ENCODE measurements around the gene TCF25. TPM values are rescaled to one million over a fixed set of nuclear protein-coding genes. Genes with fewer than 3 reads are reported as not detected.

TCF25 gene
- total and polyA plus RNA-seq, 5 donors, result 73.5 to 137 (median 101) TPM

GRCh38 chr16:89953671-89954406, 80.4 kb downstream of the TCF25 start:
- Histone ChIP-seq H3K27ac (ENCODE audit: low read length) (no peak overlapping the region), H3K4me3 (ENCODE audit: low read length) (no peak overlapping the region), H3K4me1 (ENCODE audit: control insufficient read depth, insufficient read depth, low read length) (peaks cover 2% of the 10 kb centered on the region), H3K27me3 (ENCODE audit: control insufficient read depth, insufficient read depth) (no peaks in the 10 kb centered on the region), H3K9me3 (ENCODE audit: control insufficient read depth, low read length) (no peaks in the 10 kb centered on the region)
- WGBS, result 93% methylated on average over 11 of the region's 11 CpGs
- ATAC-seq, result no peak
- intact Hi-C loops (cut with DNase I), result no loop called here
- DNase-seq, result no peak

GRCh38 chr16:89954462-89954861, 81.1 kb downstream of the TCF25 start:
- no peak overlapping the region for H3K4me3 ChIP-seq (ENCODE audit: low read length)
- H3K9me3 ChIP-seq (ENCODE audit: control insufficient read depth, low read length), result no peaks in the 10 kb centered on the region
- no peak overlapping the region for H3K27ac ChIP-seq (ENCODE audit: low read length)
- intact Hi-C loops (cut with DNase I), result no loop called here
- no peaks in the 10 kb centered on the region for H3K4me1 ChIP-seq (ENCODE audit: control insufficient read depth, insufficient read depth, low read length)
- no peak for ATAC-seq
- H3K27me3 ChIP-seq (ENCODE audit: control insufficient read depth, insufficient read depth), result no peaks in the 10 kb centered on the region
- no peak for DNase-seq
- 92% methylated on average over 15 of the region's 15 CpGs for WGBS

GRCh38 chr16:89955001-89955685, 81.8 kb downstream of the TCF25 start:
- no peaks in the 10 kb centered on the region for H3K4me1 ChIP-seq (ENCODE audit: control insufficient read depth, insufficient read depth, low read length)
- no peaks in the 10 kb centered on the region for H3K9me3 ChIP-seq (ENCODE audit: control insufficient read depth, low read length)
- no peak overlapping the region for H3K4me3 ChIP-seq (ENCODE audit: low read length)
- no peak for DNase-seq
- no peak for ATAC-seq
- no peaks in the 10 kb centered on the region for H3K27me3 ChIP-seq (ENCODE audit: control insufficient read depth, insufficient read depth)
- intact Hi-C loops (cut with DNase I), result no loop called here
- 86% methylated on average over 15 of the region's 15 CpGs for WGBS
- no peak overlapping the region for H3K27ac ChIP-seq (ENCODE audit: low read length)

- ATAC-seq (peak in 1 of 2 donors; percentile 9), DNase-seq (no peak)
- intact Hi-C loops (cut with DNase I), result no loop called here
- Histone ChIP-seq H3K4me1 (ENCODE audit: control insufficient read depth, insufficient read depth, low read length) (no peaks in the 10 kb centered on the region), H3K27me3 (ENCODE audit: control insufficient read depth, insufficient read depth) (no peaks in the 10 kb centered on the region), H3K9me3 (ENCODE audit: control insufficient read depth, low read length) (no peaks in the 10 kb centered on the region), H3K27ac (ENCODE audit: low read length) (no peak overlapping the region), H3K4me3 (ENCODE audit: low read length) (no peak overlapping the region)
- WGBS, result 88% methylated on average over 15 of the region's 15 CpGs
Observed at GRCh38 chr16:89956505-89957215, 83.3 kb downstream of the TCF25 start.

- ATAC-seq (no peak), DNase-seq (no peak)
- Histone ChIP-seq H3K4me1 (ENCODE audit: control insufficient read depth, insufficient read depth, low read length) (no peaks in the 10 kb centered on the region), H3K9me3 (ENCODE audit: control insufficient read depth, low read length) (no peaks in the 10 kb centered on the region), H3K27ac (ENCODE audit: low read length) (no peak overlapping the region), H3K4me3 (ENCODE audit: low read length) (no peak overlapping the region), H3K27me3 (ENCODE audit: control insufficient read depth, insufficient read depth) (no peaks in the 10 kb centered on the region)
- WGBS, result 91% methylated on average over 23 of the region's 23 CpGs
- intact Hi-C loops (cut with DNase I), result no loop called here
Observed at GRCh38 chr16:89957216-89957785, 83.9 kb downstream of the TCF25 start.

- peak; percentile 49 to 82 (median 78) for DNase-seq
- no peaks in the 10 kb centered on the region for H3K9me3 ChIP-seq (ENCODE audit: control insufficient read depth, low read length)
- intact Hi-C loops (cut with DNase I), result no loop called here
- no peaks in the 10 kb centered on the region for H3K27me3 ChIP-seq (ENCODE audit: control insufficient read depth, insufficient read depth)
- H3K4me1 ChIP-seq (ENCODE audit: control insufficient read depth, insufficient read depth, low read length), result no peaks in the 10 kb centered on the region
- WGBS, result 88% methylated on average over 7 of the region's 7 CpGs
- H3K4me3 ChIP-seq (ENCODE audit: low read length), result no peak overlapping the region
- no peak overlapping the region for H3K27ac ChIP-seq (ENCODE audit: low read length)
- ATAC-seq, result peak; percentile 61 to 66
Observed at GRCh38 chr16:89958068-89958467, 84.7 kb downstream of the TCF25 start.

GRCh38 chr16:89958596-89958995, 85.2 kb downstream of the TCF25 start:
- no peaks in the 10 kb centered on the region for H3K27me3 ChIP-seq (ENCODE audit: control insufficient read depth, insufficient read depth)
- intact Hi-C loops (cut with DNase I), result no loop called here
- no peak overlapping the region for H3K27ac ChIP-seq (ENCODE audit: low read length)
- WGBS, result 97% methylated on average over 10 of the region's 10 CpGs
- DNase-seq, result peak in 1 of 3 donors; percentile 46
- ATAC-seq, result no peak
- no peak overlapping the region for H3K4me3 ChIP-seq (ENCODE audit: low read length)
- no peaks in the 10 kb centered on the region for H3K4me1 ChIP-seq (ENCODE audit: control insufficient read depth, insufficient read depth, low read length)
- no peaks in the 10 kb centered on the region for H3K9me3 ChIP-seq (ENCODE audit: control insufficient read depth, low read length)

GRCh38 chr16:89960966-89961365, 87.6 kb downstream of the TCF25 start:
- H3K4me3 ChIP-seq (ENCODE audit: low read length), result no peak overlapping the region
- WGBS, result 93% methylated on average over 13 of the region's 13 CpGs
- peak in 1 of 3 donors; percentile 42 for DNase-seq
- intact Hi-C loops (cut with DNase I), result no loop called here
- ATAC-seq, result no peak
- H3K27me3 ChIP-seq (ENCODE audit: control insufficient read depth, insufficient read depth), result no peaks in the 10 kb centered on the region
- no peak overlapping the region for H3K27ac ChIP-seq (ENCODE audit: low read length)
- no peaks in the 10 kb centered on the region for H3K4me1 ChIP-seq (ENCODE audit: control insufficient read depth, insufficient read depth, low read length)
- no peaks in the 10 kb centered on the region for H3K9me3 ChIP-seq (ENCODE audit: control insufficient read depth, low read length)

Other genes with a start within 250 kb of the TCF25 start
- gene CHMP1A, start 215.9 kb upstream of the TCF25 start, total RNA-seq, result 10 to 100 TPM; 36.2 to 48.8 (median 38.7) TPM
- 35.1 TPM for gene CHMP1A, start 215.9 kb upstream of the TCF25 start, polyA plus RNA-seq
- 1 to 10 TPM; 1.4 to 5.3 (median 3.3) TPM for gene SPATA33, start 215.8 kb upstream of the TCF25 start, total RNA-seq
- gene SPATA33, start 215.8 kb upstream of the TCF25 start, polyA plus RNA-seq, result 2.4 TPM
- 10 to 100 TPM; 21.4 to 29.7 (median 26.9) TPM for gene CDK10, start 186.9 kb upstream of the TCF25 start, total RNA-seq
- gene CDK10, start 186.9 kb upstream of the TCF25 start, polyA plus RNA-seq, result 25.7 TPM
- 1 to 10 TPM; 2.3 to 5.2 (median 3.6) TPM for gene SPATA2L, start 171.9 kb upstream of the TCF25 start, total RNA-seq
- 3.1 TPM for gene SPATA2L, start 171.9 kb upstream of the TCF25 start, polyA plus RNA-seq
- gene VPS9D1, start 152.7 kb upstream of the TCF25 start, total RNA-seq, result 10 to 100 TPM; 10.6 to 16.3 (median 14.8) TPM
- gene VPS9D1, start 152.7 kb upstream of the TCF25 start, polyA plus RNA-seq, result 18.4 TPM
- gene ZNF276, start 152.1 kb upstream of the TCF25 start, total RNA-seq, result 10 to 100 TPM; 12.4 to 16.2 (median 14.9) TPM
- 12.1 TPM for gene ZNF276, start 152.1 kb upstream of the TCF25 start, polyA plus RNA-seq
- gene FANCA, start 56.9 kb upstream of the TCF25 start, total RNA-seq, result 1 to 10 TPM; 1.8 to 4.4 (median 2.6) TPM
- gene FANCA, start 56.9 kb upstream of the TCF25 start, polyA plus RNA-seq, result 2.4 TPM
- 1 to 10 TPM; 1.7 to 3.1 (median 2.6) TPM for gene SPIRE2, start 45.1 kb upstream of the TCF25 start, total RNA-seq
- gene SPIRE2, start 45.1 kb upstream of the TCF25 start, polyA plus RNA-seq, result 1.4 TPM
- 1 to 10 TPM; 1.3 to 2.6 (median 1.7) TPM for gene MC1R, start 45.3 kb downstream of the TCF25 start, total RNA-seq
- gene MC1R, start 45.3 kb downstream of the TCF25 start, polyA plus RNA-seq, result 1.5 TPM
- 1 to 10 TPM; 1.1 to 6.6 (median 1.9) TPM for gene TUBB3, start 49.8 kb downstream of the TCF25 start, total RNA-seq
- gene TUBB3, start 49.8 kb downstream of the TCF25 start, polyA plus RNA-seq, result 2.1 TPM
- 10 to 100 TPM; 41.4 to 60.0 (median 47.4) TPM for gene DEF8, start 75.2 kb downstream of the TCF25 start, total RNA-seq
- 65.4 TPM for gene DEF8, start 75.2 kb downstream of the TCF25 start, polyA plus RNA-seq
- gene DBNDD1, start 145.9 kb downstream of the TCF25 start, total RNA-seq, result 1 to 10 TPM; 1.7 to 2.5 (median 2.0) TPM
- 2.3 TPM for gene DBNDD1, start 145.9 kb downstream of the TCF25 start, polyA plus RNA-seq
- gene PRDM7, start 203.7 kb downstream of the TCF25 start, total RNA-seq, result not detected
- not detected for gene PRDM7, start 203.7 kb downstream of the TCF25 start, polyA plus RNA-seq